ENCODE data around the gene AMPH.

DNA sequence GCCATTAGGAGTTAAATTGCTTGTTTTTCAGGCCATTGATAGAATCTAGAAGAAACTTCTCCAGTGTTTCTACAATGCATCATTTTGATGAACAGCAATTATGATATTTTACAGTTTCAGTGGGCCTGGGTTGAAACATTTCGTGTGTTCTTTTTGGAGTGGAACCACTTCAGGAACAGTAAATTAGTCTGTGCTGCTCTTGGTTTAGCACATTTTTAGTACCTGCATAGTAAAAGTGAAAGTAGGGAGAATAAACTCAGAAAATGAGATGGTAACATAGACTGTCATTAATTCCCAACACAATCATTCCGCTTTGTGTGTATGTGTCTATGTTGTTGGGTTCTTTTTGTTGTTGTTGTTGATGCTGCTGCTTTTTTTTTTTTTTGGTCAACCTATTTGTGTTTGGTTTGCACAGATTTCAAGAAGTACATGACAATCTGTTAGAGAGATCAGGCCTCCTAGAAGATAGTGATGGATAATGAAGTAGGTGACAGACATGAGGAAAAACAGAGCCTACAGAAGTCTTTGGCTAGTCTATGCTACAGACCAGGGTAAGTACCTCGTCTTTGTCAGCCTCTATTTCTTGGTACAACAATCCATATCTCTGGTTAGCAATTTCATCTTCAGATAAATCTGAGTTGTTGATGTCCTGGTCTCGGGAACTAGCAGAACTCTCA, 203.8 kb downstream of the AMPH start:
- no peak for TF ChIP-seq POLR2A (IDR thresholded peaks at IDR 0.05)
- TF ChIP-seq, protein P1, sequence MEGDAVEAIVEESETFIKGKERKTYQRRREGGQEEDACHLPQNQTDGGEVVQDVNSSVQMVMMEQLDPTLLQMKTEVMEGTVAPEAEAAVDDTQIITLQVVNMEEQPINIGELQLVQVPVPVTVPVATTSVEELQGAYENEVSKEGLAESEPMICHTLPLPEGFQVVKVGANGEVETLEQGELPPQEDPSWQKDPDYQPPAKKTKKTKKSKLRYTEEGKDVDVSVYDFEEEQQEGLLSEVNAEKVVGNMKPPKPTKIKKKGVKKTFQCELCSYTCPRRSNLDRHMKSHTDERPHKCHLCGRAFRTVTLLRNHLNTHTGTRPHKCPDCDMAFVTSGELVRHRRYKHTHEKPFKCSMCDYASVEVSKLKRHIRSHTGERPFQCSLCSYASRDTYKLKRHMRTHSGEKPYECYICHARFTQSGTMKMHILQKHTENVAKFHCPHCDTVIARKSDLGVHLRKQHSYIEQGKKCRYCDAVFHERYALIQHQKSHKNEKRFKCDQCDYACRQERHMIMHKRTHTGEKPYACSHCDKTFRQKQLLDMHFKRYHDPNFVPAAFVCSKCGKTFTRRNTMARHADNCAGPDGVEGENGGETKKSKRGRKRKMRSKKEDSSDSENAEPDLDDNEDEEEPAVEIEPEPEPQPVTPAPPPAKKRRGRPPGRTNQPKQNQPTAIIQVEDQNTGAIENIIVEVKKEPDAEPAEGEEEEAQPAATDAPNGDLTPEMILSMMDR (IDR thresholded peaks at IDR 0.05), result no peak
